SJSA1 (cell line): Measurements from ENCODE around the gene FAM217B. TPM values are rescaled to one million over a fixed set of nuclear protein-coding genes. Genes with fewer than 3 reads are reported as not detected.

Experiments
- DNase-seq, 2 experiments: peaks; one replicate each; pipeline ENCODE4 v3.0.0-alpha.2; 2015 to 2020; ENCODE audit warnings: low spot score in 2 of 2, low read depth in 1 of 2
- H3K27ac ChIP-seq: fragments of 250-450 bp; sonication (Bioruptor Pico); 2 replicates; pipeline ENCODE4 v1.5.1; 2020; ENCODE audit warnings: mild to moderate bottlenecking, moderate library complexity
- H3K27me3 ChIP-seq: fragments of 250-450 bp; sonication (Bioruptor Pico); replicated peaks from 2 replicates; pipeline ENCODE4 v1.5.1; 2020; ENCODE audit warnings: mild to moderate bottlenecking, moderate library complexity
- H3K36me3 ChIP-seq: fragments of 250-450 bp; sonication (Bioruptor Pico); 2 replicates; pipeline ENCODE4 v1.5.1; 2020; ENCODE audit warnings: mild to moderate bottlenecking
- H3K4me1 ChIP-seq: fragments of 250-450 bp; sonication (Bioruptor Pico); replicated peaks from 2 replicates; pipeline ENCODE4 v1.6.1; 2021; ENCODE audit warnings: mild to moderate bottlenecking
- H3K4me3 ChIP-seq: fragments of 250-450 bp; sonication (Bioruptor Pico); 2 replicates; pipeline ENCODE4 v1.5.1; 2020; ENCODE audit warnings: mild to moderate bottlenecking
- H3K9me3 ChIP-seq: fragments of 250-450 bp; sonication (Bioruptor Pico); replicated peaks from 2 replicates; pipeline ENCODE4 v1.5.1; 2020; ENCODE audit warnings: mild to moderate bottlenecking
- total RNA-seq: library from RNA; depleted of rRNA; stranded (reverse); fragments of >200 nt; shearing (Covaris generic); gene quantifications from 2 replicates; pipeline ENCODE4 v1.2.3, GENCODE V29; 2014

FAM217B gene
- total RNA-seq, 1 experiment from 2014 or later = 3.7 TPM

- Histone ChIP-seq H3K9me3 (no peaks in the 10 kb centered on the region), H3K27me3 (peaks cover 4% of the 10 kb centered on the region; the same call in 1 of the 2 replicates), H3K4me1 (no peaks in the 10 kb centered on the region), H3K27ac (no peak overlapping the region), H3K36me3 (no peaks in the 10 kb centered on the region), H3K4me3 (no peak overlapping the region)
- no peak for DNase-seq
Observed at GRCh38 chr20:59971428-59971827, 31.2 kb downstream of the FAM217B start.

DNA sequence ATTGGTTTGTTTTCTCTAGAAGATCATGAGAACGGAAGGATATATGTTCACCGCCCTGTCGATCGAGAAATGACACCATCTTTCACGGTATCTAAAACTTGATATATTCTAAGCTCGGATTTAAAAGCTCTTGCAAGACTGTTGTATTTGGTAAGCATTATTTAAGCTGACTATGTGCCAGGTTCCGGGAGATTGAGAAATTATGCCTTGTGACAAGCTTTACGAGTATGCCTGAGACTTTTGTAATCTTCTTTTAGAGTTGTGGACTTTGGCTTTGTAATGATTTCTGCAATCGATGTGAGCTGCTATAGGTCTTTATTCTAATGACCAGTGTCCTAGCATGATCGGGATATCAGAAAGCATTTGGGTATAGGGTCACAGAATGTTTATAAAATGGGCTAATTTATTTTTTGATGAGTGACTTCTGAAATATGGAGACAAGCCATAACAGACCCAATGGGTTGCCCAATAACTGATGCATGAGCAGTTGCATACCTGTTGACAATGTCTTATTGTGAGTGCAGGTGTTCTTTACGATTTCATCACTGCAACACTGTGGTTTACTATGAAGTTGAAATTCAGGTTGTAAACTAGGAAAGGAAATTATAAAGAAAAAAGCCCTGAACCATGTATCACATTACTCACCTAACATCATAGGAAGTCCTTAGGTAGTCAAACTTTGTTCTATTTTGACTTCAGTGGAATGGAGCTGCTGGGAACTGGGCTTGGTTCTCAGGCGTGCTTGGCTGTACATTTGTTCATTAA lies 32.0 kb downstream of the FAM217B start:
- H3K4me3 ChIP-seq = no peak overlapping the region
- H3K4me1 ChIP-seq = no peaks in the 10 kb centered on the region
- no peak overlapping the region for H3K27ac ChIP-seq
- H3K9me3 ChIP-seq = no peaks in the 10 kb centered on the region
- no peak for DNase-seq
- H3K27me3 ChIP-seq = no peaks in the 10 kb centered on the region; the same call in 1 of the 2 replicates
- no peaks in the 10 kb centered on the region for H3K36me3 ChIP-seq

DNA sequence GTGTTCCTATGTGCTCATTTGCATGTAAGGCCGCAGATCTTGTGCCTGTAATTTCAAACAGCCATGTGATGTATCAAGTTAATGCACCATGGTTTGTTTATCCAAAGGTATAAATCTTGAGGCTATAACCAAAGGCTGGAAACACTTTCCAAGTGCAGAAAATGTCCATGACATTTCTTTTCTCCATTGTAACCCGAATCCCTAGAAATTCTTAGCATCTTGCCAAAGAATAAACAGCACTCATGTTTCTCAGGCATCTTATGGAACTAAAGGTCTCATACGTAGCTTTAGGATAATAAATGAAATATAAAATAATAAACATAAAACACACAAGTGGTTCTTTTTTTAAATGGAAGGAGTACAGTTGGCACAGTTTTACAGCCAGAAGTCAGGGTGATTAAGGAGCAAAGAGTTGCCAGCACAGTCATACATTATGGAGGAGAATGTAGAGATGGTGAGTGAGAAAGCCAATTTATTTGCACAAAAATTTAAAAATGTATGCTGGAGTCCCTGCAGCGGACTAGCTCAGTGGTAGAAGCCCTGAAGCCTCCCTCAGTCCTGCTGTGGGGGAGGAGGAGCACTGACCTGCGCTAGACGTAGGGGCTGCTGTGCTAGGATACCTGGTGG lies 36.1 kb downstream of the FAM217B start:
- Histone ChIP-seq H3K4me1 (no peaks in the 10 kb centered on the region), H3K9me3 (no peaks in the 10 kb centered on the region), H3K27ac (no peak overlapping the region), H3K36me3 (no peaks in the 10 kb centered on the region), H3K4me3 (no peak overlapping the region), H3K27me3 (no peaks in the 10 kb centered on the region)
- no peak for DNase-seq

- Histone ChIP-seq H3K9me3 (no peaks in the 10 kb centered on the region), H3K4me3 (no peak overlapping the region), H3K4me1 (no peaks in the 10 kb centered on the region), H3K27ac (no peak overlapping the region), H3K36me3 (no peaks in the 10 kb centered on the region), H3K27me3 (peaks cover 2% of the 10 kb centered on the region; the same call in 1 of the 2 replicates)
- no peak for DNase-seq
Observed at GRCh38 chr20:59977086-59977485, 36.9 kb downstream of the FAM217B start.

GRCh38 chr20:59983076-59983475 lies 42.9 kb downstream of the FAM217B start:
- Histone ChIP-seq H3K27me3 (peaks cover 3% of the 10 kb centered on the region; the same call in 1 of the 2 replicates), H3K9me3 (no peaks in the 10 kb centered on the region), H3K4me1 (no peaks in the 10 kb centered on the region), H3K36me3 (no peaks in the 10 kb centered on the region), H3K27ac (no peak overlapping the region), H3K4me3 (no peak overlapping the region)
- no peak for DNase-seq

DNA sequence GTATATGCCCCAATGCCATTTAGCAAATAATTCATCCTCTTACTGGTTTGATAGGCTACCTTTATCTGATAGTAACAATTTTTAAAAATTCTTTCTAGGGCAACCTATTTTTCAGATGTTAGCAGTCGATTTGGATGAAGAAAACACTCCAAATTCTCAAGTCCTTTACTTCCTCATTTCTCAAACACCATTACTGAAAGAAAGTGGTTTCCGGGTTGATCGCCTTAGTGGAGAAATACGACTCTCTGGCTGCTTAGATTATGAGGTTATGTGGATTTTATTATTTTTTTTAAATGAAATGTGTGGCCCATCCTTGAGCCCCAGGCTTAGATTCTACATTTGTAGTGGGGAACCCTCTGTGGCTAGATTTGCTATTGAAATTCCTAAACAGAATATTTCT lies 44.4 kb downstream of the FAM217B start:
- no peak for DNase-seq
- H3K36me3 ChIP-seq = no peaks in the 10 kb centered on the region
- H3K9me3 ChIP-seq = no peaks in the 10 kb centered on the region
- no peak overlapping the region for H3K4me3 ChIP-seq
- peaks cover 3% of the 10 kb centered on the region; the same call in 1 of the 2 replicates for H3K27me3 ChIP-seq
- H3K27ac ChIP-seq = no peak overlapping the region
- H3K4me1 ChIP-seq = no peaks in the 10 kb centered on the region

GRCh38 chr20:59985164-59985563 lies 45.0 kb downstream of the FAM217B start:
- Histone ChIP-seq H3K36me3 (no peaks in the 10 kb centered on the region), H3K4me1 (no peaks in the 10 kb centered on the region), H3K27ac (no peak overlapping the region), H3K9me3 (no peaks in the 10 kb centered on the region), H3K27me3 (peaks cover 3% of the 10 kb centered on the region; the same call in 1 of the 2 replicates), H3K4me3 (no peak overlapping the region)
- DNase-seq = no peak

- Histone ChIP-seq H3K4me1 (no peaks in the 10 kb centered on the region), H3K27ac (no peak overlapping the region), H3K36me3 (no peaks in the 10 kb centered on the region), H3K9me3 (no peaks in the 10 kb centered on the region), H3K27me3 (peaks cover 3% of the 10 kb centered on the region; the same call in 1 of the 2 replicates), H3K4me3 (no peak overlapping the region)
- no peak for DNase-seq
Observed at GRCh38 chr20:59985864-59986263, 45.7 kb downstream of the FAM217B start.

- Histone ChIP-seq H3K4me1 (no peaks in the 10 kb centered on the region), H3K27ac (no peak overlapping the region), H3K27me3 (peaks cover 1% of the 10 kb centered on the region; the same call in 1 of the 2 replicates), H3K4me3 (no peak overlapping the region), H3K9me3 (no peaks in the 10 kb centered on the region), H3K36me3 (no peaks in the 10 kb centered on the region)
- DNase-seq = no peak
Observed at GRCh38 chr20:59987135-59987534, 46.9 kb downstream of the FAM217B start.

DNA sequence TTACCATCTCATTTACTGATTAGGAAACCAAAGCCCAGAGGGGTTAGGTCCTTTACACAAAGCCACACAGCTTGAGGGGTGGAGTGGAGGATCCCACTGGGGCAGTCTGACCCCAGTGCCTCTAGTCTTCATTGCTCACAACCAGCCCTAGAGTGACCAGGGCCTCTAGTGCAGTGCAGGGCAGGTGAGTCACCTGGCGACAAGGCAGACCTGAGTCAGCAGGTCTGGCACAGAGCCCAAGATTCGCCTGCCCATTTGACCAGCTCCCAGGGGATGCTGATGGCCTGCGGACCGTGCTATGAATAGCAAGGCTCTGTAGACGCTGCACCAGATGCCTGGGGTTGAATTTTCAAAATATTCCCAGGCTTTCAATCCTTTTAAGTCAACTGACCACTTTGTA lies 48.0 kb downstream of the FAM217B start:
- no peaks in the 10 kb centered on the region for H3K36me3 ChIP-seq
- no peak for DNase-seq
- H3K27me3 ChIP-seq = no peaks in the 10 kb centered on the region
- H3K4me1 ChIP-seq = no peaks in the 10 kb centered on the region
- H3K4me3 ChIP-seq = no peak overlapping the region
- H3K27ac ChIP-seq = no peak overlapping the region
- H3K9me3 ChIP-seq = no peaks in the 10 kb centered on the region

DNA sequence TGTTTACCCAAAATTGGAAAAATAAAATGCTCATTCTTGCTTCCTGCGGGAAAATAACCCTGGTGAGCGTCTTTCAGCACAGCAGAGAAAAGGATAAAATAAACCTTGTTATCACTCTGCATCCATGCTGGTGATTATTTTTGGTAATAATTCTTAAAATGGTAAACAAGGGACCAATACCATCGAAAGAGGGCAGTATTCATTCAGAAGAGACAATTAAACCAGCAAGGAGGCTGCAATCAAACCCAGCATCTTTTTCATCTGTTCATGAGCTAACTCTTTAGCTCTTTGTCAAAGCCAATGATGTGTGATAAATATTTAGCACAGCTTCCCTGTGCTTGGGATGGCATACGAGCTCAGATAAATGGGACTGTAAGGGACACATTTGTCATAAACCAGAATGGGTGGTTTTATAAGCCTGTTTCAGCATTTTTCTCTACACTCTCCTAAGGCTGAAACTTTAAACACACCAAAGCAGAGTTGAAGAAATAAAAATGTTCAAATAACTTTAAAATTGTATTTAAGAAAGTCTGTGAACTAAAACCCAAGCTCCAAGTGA lies 52.4 kb downstream of the FAM217B start:
- H3K4me3 ChIP-seq = no peak overlapping the region
- H3K4me1 ChIP-seq = no peaks in the 10 kb centered on the region
- H3K36me3 ChIP-seq = no peaks in the 10 kb centered on the region
- peaks cover 7% of the 10 kb centered on the region; the same call in 1 of the 2 replicates for H3K27me3 ChIP-seq
- DNase-seq = no peak
- H3K9me3 ChIP-seq = no peaks in the 10 kb centered on the region
- H3K27ac ChIP-seq = no peak overlapping the region

- no peak for DNase-seq
- Histone ChIP-seq H3K4me3 (no peak overlapping the region), H3K36me3 (no peaks in the 10 kb centered on the region), H3K4me1 (no peaks in the 10 kb centered on the region), H3K27ac (no peak overlapping the region), H3K27me3 (peaks cover 7% of the 10 kb centered on the region; the same call in 1 of the 2 replicates), H3K9me3 (no peaks in the 10 kb centered on the region)
Observed at GRCh38 chr20:59993736-59994430, 53.7 kb downstream of the FAM217B start.

- Histone ChIP-seq H3K27me3 (peaks cover 7% of the 10 kb centered on the region; the same call in 1 of the 2 replicates), H3K27ac (no peak overlapping the region), H3K4me1 (no peaks in the 10 kb centered on the region), H3K36me3 (no peaks in the 10 kb centered on the region), H3K4me3 (no peak overlapping the region), H3K9me3 (no peaks in the 10 kb centered on the region)
- DNase-seq = no peak
Observed at GRCh38 chr20:59994697-59995122, 54.5 kb downstream of the FAM217B start.
